Mammary epithelial cell (primary cell): ENCODE measurements around the gene ADGRV1.

Experiments
- CTCF ChIP-seq, 2 donors: IDR thresholded peaks in 1 of 2; conservative IDR thresholded peaks in 1 of 2; 2 replicates each; pipeline ENCODE4 v1.5.1; 2011 to 2012; ENCODE audit warnings: inconsistent platforms in 2 of 2, low read length in 2 of 2, mild to moderate bottlenecking in 2 of 2, control low read depth in 1 of 2, low read depth in 1 of 2; ENCODE audit not compliant: insufficient read depth in 1 of 2; ENCODE audit errors: extremely low read depth in 1 of 2
- EZH2 ChIP-seq: IDR thresholded peaks from 2 replicates; pipeline ENCODE4 v1.6.1; 2012; ENCODE audit warnings: low read length, inconsistent platforms, borderline replicate concordance

DNA sequence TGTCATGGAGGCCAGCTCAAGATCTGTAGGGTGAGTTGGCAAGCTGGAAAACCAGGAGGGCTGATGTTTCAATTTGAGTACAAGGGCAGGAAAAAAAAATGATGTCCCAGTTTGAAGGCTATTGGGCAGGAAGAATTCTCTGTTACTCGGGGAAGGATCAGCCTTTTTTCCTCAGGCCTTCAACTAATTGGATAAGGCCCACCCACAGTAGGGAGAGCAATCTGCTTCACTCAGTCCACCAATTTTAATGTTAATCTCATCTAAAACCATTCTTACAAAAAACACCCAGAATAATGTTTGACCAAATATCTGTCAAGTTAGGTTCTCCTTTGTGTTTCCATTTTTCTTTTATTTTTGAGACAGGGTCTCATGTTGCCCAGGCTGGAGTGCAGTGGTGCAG, 442.1 kb downstream of the ADGRV1 start:
- TF ChIP-seq CTCF (conservative IDR thresholded peaks at IDR 0.05 in 1 of 2, IDR thresholded peaks at IDR 0.05 in 1 of 2; ENCODE audit: extremely low read depth in 1 of 2, insufficient read depth in 1 of 2, low read depth in 1 of 2, low read length in 2 of 2), result no peak
- no peak for TF ChIP-seq EZH2
